HG03558 (cell line): ENCODE results near the gene PUDP.
"Not testable (repeated sequence)": the region's sequence is repeated elsewhere in the genome, so short reads cannot be mapped to it uniquely, and the experiment has no call there.

Source experiments
- ATAC-seq: cut with Tn5 transposase; IDR thresholded peaks from one replicate; pipeline ENCODE4 v1.9.1; 2021; ENCODE audit warnings: moderate number of reproducible peaks; ENCODE audit not compliant: unreplicated experiment; ENCODE audit errors: extremely low read depth

The PUDP gene

GRCh38 chrX:7052541-7052940 is 95.4 kb downstream of the PUDP start:
- ATAC-seq, result no peak

DNA sequence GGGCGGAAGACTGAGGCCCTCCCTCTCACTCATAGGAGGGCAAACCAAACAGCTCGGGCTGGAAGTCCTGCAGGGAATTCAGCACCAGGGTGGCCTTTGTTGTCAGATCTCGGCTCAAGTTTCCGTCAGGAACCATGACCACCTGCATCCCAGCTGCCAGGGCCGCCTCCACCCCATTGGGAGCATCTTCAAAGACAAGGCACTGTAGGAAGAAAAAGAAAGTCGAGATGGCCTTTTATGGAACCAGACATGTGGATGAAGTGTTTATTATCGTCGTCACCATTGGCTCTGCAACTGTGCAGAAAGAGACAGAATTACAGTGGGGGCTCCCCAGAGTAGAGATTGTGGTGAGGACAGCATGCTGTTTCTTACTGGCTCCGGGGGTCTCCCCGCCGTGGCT is 97.7 kb downstream of the PUDP start:
- no peak for ATAC-seq

GRCh38 chrX:7047951-7048350 is 100.0 kb downstream of the PUDP start:
- no peak for ATAC-seq

DNA sequence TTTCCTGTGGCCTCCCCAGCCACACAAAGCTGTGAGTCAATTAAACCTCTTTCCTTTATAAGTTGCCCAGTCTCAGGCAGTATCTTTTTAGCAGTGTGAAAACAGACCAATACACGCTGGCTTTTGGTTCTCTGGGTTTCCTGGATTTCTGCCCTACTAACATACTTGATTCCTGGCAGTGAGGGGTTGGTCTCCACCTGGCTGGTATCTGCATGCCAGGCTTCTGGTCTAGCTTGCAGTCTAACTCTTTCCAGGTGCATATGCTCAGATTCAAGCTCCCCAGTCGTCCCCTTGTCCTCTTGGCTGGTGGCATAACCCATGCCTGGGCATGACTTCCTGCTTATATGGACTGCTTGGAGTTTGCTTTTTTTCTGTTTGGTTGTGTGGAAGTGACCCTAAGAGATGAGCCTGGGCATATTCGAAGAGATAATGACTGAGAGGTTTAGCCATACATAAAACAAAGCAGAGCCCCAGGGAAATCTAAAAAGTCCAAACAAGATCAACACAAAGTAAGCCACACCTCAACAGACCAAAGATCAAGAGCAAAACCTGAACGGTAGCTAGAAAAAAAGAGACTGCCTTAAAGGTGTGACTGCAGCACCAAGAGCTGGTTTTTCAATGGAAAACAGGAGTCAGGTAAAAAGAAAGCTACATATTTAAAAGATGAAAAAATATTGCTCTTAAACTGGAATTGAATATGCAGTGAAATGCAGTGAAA is 102.6 kb downstream of the PUDP start:
- ATAC-seq, result no peak

GRCh38 chrX:7043796-7044433 is 104.0 kb downstream of the PUDP start:
- ATAC-seq, result not testable (repeated sequence)

GRCh38 chrX:7028246-7028645 is 119.7 kb downstream of the PUDP start:
- ATAC-seq, result no peak

- no peak for ATAC-seq
These were observed 120.9 kb downstream of the PUDP start for GRCh38 chrX:7027071-7027470.

DNA sequence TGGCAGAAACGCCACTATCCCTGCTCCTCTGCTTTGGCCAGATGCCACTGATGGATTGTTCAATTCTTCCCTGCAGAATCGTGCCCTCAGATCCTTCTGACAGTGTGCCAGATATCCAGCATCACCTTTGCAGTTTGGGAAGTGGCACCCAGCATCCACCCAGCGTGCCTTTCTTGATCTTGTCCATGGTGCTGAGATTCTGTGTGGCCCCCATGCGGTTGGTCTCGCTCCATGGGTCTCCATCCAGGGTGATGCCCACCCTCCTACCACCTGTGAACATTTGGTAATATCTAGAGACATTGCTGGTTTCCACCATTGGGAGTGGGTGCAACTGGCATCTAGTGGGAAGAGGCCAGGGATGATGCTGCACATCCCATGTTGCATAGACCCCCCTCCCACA is 121.6 kb downstream of the PUDP start:
- ATAC-seq, result not testable (repeated sequence)

GRCh38 chrX:7025471-7025870 is 122.5 kb downstream of the PUDP start:
- ATAC-seq, result no peak

DNA sequence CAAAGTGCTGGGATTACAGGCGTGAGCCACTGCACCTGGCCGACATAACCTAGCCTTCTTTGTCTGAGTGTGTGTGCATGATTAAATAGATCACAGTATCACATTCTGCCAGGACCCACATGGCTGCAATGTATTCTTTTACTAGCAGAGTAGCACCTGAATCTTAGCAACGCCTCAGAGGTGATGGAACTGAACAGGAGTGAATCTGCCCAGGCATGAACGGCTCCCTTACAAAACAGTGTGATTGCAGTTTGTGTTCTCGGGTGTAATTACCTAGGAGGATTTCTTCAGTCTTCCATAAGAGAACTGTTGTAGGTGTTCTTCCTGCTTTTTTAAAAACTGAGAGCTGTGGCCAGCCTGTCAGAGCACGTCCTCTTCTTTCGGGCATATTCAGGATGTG is 123.1 kb downstream of the PUDP start:
- ATAC-seq, result no peak

DNA sequence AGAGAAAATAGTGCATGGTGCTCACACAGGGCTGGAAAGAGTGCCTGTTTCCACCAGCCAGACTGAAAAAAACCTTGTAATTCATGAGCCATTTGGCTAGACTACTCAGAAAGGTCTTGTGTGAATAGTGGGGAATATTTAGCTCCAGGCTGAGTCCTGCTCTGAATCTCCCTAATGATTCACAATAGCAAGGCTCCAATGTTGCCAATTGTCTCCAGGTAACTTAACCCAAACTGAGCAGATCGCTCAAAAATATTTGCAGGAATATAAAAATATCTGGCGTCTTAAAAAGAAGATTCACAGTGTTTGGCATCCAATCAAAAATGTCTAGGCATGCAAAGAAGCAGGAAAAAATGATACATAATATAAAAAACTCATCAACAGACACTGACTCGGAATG is 125.0 kb downstream of the PUDP start:
- not testable (repeated sequence) for ATAC-seq

DNA sequence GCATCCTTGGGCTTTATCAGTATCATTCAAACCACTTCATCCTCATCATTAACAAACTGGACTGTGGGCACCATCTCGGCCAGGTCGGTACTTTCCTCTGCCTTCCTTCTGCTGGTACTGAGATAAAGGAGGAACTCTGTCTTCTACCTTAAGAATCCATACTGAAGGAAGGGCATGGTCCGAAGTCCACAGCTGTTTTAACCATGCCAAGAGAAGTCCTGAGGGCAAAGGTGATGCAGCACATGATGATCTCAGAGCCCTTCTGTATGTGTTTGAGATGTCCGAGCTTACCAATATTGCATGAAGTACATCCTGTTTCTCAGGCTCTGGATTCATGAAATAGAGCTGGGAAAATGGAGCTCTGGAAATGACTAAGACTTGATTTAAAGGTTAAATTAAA is 126.0 kb downstream of the PUDP start:
- ATAC-seq, result no peak

DNA sequence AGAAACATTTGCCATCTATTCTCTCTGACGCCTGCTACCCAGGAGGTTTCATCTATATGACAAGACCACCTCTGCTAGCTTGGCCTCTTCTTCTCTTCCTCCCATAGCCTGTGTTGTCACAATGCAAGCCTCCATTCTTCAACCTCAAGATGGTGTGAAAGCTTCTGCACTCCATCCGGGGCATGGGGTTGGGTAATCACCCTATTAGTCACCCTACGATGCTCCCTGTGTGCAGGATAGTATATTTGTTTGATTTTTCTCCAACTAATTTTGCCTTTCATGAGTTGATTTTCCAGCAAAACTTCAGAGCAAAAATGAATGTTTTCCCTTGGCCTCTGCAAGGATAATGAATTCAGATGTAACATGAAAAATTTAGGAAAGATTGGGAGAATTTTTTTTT is 128.4 kb downstream of the PUDP start:
- no peak for ATAC-seq

GRCh38 chrX:7012262-7012834 is 135.6 kb downstream of the PUDP start:
- not testable (repeated sequence) for ATAC-seq

DNA sequence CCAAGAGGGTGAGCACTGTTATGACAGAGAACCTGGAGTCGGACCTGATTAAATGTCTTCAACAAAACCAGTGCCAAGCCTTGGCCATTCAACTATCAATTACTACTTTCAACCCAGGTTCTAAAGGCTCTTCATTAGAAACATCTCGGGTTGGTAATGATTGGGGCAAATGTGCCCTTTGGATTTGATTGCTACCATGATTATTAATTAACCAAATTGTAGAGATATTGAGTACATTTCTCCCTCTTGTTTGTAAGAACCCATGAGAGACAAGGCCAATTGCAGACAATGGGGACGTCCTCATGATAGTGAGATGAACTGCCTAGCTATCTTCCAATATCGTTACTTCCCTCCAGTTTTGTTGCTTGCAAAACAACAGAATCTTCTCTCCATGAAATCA is 137.1 kb downstream of the PUDP start:
- not testable (repeated sequence) for ATAC-seq

DNA sequence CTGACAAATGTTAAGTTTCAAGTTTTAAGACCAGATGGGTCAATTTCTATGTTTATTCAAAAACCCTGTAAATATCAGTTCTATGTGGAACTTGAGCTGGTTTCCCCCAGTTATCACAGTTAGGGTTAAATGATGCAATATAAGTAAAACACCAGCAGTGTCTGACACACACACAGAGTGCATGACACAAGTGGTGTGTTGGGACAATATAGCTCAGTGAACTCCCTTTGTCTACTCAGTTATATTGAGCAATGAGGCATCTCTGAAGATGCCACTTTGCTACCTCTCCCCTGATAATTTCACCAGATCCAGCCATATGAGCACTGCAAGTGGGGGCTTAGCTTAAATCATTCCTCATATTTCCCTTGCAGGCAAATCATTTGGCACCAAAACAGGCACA is 140.6 kb downstream of the PUDP start:
- ATAC-seq, result not testable (repeated sequence)
